ENCODE results near the gene EHBP1L1. TPM values are rescaled to one million over a fixed set of nuclear protein-coding genes. Genes with fewer than 3 reads are reported as not detected.

Gene EHBP1L1
- total and polyA plus RNA-seq, 2 of the 13 experiments (the other 11 are each of a cell fraction or from before 2014, with no cell fraction given) = 8.3 to 10.6 TPM

DNA sequence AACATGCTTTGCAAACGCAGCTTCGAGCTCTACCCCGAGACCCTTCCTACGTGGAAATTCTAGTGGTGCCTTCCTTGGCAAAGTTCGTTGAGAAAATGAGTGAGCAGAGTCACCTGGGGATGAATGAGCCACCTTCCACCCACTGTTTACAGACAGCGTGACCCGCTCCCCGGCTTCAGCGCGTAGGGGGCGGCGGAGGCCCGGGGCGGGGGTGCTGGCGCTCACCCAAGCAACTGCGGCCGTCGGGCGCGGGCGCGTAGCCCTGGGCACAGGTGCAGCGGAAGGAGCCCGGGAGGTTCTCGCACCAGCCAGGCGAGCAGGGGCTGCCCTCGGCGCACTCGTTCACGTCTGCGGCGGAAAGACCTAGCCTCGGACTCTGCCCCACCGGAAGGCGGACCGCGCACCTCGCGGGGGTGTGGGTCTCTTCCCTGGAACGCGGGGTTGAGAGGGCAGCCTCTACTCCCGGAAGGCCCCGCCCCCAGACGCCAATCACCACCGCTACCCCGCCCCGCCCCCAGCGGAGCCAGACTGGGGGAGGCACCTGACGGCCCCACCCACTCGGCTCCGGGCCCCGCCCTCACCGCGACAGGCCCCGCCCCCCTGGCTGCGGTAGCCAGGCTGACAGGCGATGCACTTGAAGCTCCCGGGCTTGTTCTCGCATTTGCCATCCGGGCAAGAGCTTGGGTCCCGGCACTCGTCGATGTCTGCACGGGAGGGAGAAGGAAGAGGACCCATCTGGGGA is 29.5 kb upstream of the EHBP1L1 start (continued):
- TF ChIP-seq, protein P1, sequence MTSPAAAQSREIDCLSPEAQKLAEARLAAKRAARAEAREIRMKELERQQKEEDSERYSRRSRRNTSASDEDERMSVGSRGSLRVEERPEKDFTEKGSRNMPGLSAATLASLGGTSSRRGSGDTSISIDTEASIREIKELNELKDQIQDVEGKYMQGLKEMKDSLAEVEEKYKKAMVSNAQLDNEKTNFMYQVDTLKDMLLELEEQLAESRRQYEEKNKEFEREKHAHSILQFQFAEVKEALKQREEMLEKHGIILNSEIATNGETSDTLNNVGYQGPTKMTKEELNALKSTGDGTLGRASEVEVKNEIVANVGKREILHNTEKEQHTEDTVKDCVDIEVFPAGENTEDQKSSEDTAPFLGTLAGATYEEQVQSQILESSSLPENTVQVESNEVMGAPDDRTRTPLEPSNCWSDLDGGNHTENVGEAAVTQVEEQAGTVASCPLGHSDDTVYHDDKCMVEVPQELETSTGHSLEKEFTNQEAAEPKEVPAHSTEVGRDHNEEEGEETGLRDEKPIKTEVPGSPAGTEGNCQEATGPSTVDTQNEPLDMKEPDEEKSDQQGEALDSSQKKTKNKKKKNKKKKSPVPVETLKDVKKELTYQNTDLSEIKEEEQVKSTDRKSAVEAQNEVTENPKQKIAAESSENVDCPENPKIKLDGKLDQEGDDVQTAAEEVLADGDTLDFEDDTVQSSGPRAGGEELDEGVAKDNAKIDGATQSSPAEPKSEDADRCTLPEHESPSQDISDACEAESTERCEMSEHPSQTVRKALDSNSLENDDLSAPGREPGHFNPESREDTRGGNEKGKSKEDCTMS (CRISPR knock-in tag; conservative IDR thresholded peaks at IDR 0.05) = no peak
- TF ChIP-seq TBP (CRISPR knock-in tag; IDR thresholded peaks at IDR 0.05) (no peak), JUNB (CRISPR knock-in tag; IDR thresholded peaks at IDR 0.05; ENCODE audit: borderline replicate concordance) (no peak), KDM1A (CRISPR knock-in tag; IDR thresholded peaks at IDR 0.05) (no peak), TCF12 (IDR thresholded peaks at IDR 0.05) (no peak), TCF12 (CRISPR knock-in tag; IDR thresholded peaks at IDR 0.05) (no peak), EHMT2 (IDR thresholded peaks at IDR 0.05; ENCODE audit: borderline replicate concordance, low read depth, low read length) (no peak), ZNF350 (CRISPR knock-in tag; IDR thresholded peaks at IDR 0.05; ENCODE audit: borderline replicate concordance, low read depth) (no peak), ZBTB8A (CRISPR knock-in tag; IDR thresholded peaks at IDR 0.05; ENCODE audit: borderline replicate concordance, low read depth) (no peak), RBAK (CRISPR knock-in tag; IDR thresholded peaks at IDR 0.05) (no peak), CBX2 (IDR thresholded peaks at IDR 0.05; ENCODE audit: low read depth, low read length) (no peak), CBX2 (CRISPR knock-in tag; IDR thresholded peaks at IDR 0.05; ENCODE audit: low read depth) (no peak), ZNF232 (CRISPR knock-in tag; IDR thresholded peaks at IDR 0.05; ENCODE audit: borderline replicate concordance) (no peak), ZNF567 (CRISPR knock-in tag; IDR thresholded peaks at IDR 0.05; ENCODE audit: borderline replicate concordance) (no peak), ZNF180 (CRISPR knock-in tag; IDR thresholded peaks at IDR 0.05; ENCODE audit: borderline replicate concordance, low read depth) (no peak), GABPB1 (CRISPR knock-in tag; IDR thresholded peaks at IDR 0.05) (peak; percentile 89), FOXA1 (IDR thresholded peaks at IDR 0.05) (no peak), FOXA1 (CRISPR knock-in tag; IDR thresholded peaks at IDR 0.05) (0 out of 2 replicates have a peak, but pooled peaks have one; percentile 15), KLF15 (CRISPR knock-in tag; IDR thresholded peaks at IDR 0.05; ENCODE audit: borderline replicate concordance) (no peak), ZNF552 (CRISPR knock-in tag; IDR thresholded peaks at IDR 0.05; ENCODE audit: borderline replicate concordance) (no peak), ZNF101 (CRISPR knock-in tag; IDR thresholded peaks at IDR 0.05; ENCODE audit: borderline replicate concordance, low read depth) (no peak), ZNF841 (CRISPR knock-in tag; IDR thresholded peaks at IDR 0.05; ENCODE audit: borderline replicate concordance) (no peak), NR2C2 (CRISPR knock-in tag; IDR thresholded peaks at IDR 0.05; ENCODE audit: borderline replicate concordance) (peak; percentile 45; the same call in 1 of the 2 replicates), ZNF143 (CRISPR knock-in tag; IDR thresholded peaks at IDR 0.05) (no peak), MATR3 (CRISPR knock-in tag; IDR thresholded peaks at IDR 0.05) (no peak), SAP130 (CRISPR knock-in tag; IDR thresholded peaks at IDR 0.05; ENCODE audit: low read depth) (peak; percentile 72), ZNF773 (CRISPR knock-in tag; IDR thresholded peaks at IDR 0.05; ENCODE audit: borderline replicate concordance) (no peak), ZNF616 (CRISPR knock-in tag; IDR thresholded peaks at IDR 0.05; ENCODE audit: low read depth) (no peak), KMT2B (CRISPR knock-in tag; IDR thresholded peaks at IDR 0.05) (no peak)
- TF ChIP-seq, protein P2, sequence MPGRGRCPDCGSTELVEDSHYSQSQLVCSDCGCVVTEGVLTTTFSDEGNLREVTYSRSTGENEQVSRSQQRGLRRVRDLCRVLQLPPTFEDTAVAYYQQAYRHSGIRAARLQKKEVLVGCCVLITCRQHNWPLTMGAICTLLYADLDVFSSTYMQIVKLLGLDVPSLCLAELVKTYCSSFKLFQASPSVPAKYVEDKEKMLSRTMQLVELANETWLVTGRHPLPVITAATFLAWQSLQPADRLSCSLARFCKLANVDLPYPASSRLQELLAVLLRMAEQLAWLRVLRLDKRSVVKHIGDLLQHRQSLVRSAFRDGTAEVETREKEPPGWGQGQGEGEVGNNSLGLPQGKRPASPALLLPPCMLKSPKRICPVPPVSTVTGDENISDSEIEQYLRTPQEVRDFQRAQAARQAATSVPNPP (CRISPR knock-in tag; IDR thresholded peaks at IDR 0.05) = no peak

Data from HepG2 (cell line).